Measurements from ENCODE around the gene TRPC6.
"Not testable (repeated sequence)": the region's sequence is repeated elsewhere in the genome, so short reads cannot be mapped to it uniquely, and the experiment has no call there.

The TRPC6 gene

DNA sequence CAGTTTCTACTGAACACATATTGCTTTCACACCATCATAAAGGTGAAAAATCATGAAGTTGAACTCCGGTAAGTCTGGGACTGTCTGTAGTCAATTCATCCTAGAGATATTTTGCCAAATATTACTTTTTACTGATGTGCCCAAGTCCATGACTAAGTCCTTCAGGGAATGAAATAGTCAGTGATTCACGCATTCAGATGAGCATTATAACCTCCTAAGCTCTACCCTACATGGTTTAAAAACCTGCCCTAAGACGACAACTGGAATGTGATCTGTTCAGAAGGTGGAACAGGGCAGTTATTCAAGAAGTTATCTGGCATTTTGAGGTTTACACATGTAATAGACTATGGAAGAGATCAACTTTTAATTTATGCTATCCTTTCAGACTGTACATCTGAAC, 125.6 kb downstream of the TRPC6 start:
- no peak for DNase-seq (ENCODE audit: extremely low read depth in 1 of 2, low read depth in 1 of 2)

GRCh38 chr11:101456812-101457211, 127.0 kb downstream of the TRPC6 start:
- no peak for DNase-seq (ENCODE audit: extremely low read depth in 1 of 2, low read depth in 1 of 2)

DNA sequence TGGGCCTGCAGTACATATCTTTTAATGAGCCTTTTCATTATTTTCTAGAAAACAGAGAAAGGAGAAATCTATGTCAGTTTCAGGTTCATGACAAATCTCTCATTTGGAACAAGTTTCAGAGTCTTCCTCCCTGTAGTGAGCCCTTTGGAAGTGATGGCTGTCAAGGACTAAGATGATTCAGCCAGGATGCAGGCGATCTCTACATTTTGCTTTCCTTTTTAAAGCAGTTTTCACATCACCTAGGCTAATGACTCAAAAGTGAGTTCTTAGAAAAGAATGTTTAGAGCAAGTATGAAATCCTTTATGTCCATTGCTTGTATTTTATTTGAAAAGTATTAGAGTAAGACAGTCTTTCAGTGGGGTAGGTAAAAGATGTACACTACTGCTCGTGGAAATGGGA, 130.1 kb downstream of the TRPC6 start:
- no peak for DNase-seq (ENCODE audit: extremely low read depth in 1 of 2, low read depth in 1 of 2)

DNA sequence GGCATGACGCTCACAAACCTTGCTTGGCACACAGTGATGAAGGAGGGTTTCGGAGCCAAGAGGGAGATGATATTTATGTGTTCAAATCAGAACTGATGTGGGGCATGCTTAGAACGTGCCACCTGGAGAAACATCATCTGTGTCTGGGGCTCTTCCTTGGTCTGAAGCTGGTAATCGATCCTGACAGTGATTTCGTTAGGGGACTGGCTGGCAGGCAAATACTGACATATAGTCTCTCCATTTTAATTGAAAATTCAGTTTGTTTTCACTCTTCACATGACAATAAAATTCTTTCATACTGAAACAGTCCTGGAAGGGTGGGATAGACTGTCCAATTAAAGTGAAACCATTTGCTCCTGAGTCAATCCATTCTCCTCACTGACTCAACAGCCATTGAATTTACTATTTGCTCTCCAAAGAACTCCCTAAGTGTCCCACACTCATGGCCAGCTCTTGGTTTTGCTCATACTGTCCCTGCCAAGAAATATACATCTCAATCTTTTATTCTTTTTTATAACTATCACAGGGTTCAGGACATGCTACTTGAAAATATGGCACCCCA, 134.8 kb downstream of the TRPC6 start:
- no peak for DNase-seq (ENCODE audit: extremely low read depth in 1 of 2, low read depth in 1 of 2)

DNA sequence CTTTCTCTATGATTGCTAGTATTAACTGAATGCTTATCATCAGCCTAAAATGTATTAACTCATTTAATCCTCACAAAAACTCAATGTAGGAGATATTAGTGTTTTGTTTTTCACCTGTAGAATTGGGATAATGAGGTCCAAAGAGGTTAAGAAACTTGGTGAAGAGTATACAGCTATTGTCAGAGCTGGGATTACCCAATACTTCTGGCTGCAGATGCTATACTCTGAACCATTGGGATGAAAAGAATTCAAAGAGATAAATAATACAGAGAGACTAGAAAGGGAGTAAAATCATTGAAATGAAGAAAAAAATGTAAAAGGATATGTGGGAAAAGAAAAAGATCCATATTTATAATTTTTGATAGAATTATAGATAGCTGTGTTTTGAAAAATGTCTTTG, 137.1 kb downstream of the TRPC6 start:
- no peak for DNase-seq (ENCODE audit: extremely low read depth in 1 of 2, low read depth in 1 of 2)

DNA sequence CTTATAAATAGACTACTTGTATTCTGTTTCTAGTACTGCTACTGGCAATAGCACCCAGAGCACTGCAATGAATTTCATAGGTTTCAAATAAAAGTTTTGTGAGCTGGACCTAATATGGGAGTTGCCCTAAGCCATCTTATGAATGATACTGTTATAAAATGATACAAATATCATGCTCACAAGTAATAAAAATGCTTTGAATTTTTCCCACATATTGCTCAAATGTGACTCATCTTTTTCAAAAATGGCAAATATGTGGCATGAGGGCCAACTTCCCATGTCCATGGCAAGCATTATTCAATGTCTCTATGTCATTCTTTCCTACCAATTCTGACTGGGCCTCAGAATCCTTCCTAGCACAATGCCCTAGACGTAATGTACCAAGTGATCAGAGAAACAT, 137.6 kb downstream of the TRPC6 start:
- DNase-seq (ENCODE audit: extremely low read depth in 1 of 2, low read depth in 1 of 2): no peak

DNA sequence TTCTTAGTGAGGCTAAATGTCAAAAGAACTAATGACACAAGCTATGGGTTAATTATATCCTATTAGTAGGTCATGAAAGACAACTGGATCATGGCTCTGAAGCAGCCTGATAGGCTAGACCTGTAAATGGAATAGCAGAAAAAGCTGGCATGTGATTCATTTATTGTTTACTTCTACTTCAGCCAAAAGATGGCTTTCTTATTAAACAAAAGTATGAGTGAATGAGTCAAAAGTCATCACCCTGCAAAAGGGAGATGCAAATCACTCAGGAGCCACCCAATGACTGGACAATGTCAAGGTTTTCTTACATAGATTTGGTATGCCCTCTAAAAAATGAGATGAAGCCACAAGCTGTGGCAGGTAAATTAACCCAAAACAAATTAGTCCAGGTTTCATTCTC, 138.0 kb downstream of the TRPC6 start:
- DNase-seq (ENCODE audit: extremely low read depth in 1 of 2, low read depth in 1 of 2): no peak

DNA sequence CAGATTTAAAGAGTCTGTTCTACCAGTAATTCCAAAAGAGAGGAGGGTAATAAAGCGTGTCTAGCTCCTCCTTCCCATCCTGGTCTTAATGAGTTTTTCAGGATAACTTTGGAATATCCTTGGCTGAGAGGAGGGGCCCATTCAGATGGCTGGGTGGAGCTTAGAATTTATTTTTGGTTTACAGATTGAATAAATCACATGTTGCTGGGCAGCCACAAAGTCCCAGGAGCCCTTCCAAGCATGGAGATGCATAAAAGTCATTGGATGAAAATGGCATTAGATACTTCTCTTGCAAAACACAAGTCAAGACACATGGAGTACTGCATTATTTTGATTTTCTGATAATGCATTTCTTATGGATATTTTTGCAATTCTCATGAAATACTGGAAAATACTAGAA, 139.0 kb downstream of the TRPC6 start:
- DNase-seq (ENCODE audit: extremely low read depth in 1 of 2, low read depth in 1 of 2): no peak

DNA sequence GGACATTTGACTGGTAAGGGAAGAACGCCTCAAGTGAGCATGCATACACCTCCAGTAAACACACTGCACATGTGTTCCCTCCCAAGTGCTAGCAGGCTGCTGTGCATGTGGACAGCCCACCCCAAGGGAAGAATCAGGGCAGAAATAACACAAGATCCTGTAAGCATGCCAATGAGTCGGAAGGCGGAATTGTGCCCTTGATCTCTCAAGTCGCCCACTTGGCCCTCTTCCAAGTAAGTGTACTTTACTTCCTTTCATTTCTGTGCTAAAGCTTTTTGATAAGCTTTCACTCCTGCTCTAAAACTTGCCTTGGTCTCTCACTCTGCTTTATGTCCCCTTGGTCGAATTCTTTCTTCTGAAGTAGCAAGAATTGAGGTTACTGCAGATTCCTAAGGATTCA, 139.6 kb downstream of the TRPC6 start:
- no peak for DNase-seq (ENCODE audit: extremely low read depth in 1 of 2, low read depth in 1 of 2)

DNA sequence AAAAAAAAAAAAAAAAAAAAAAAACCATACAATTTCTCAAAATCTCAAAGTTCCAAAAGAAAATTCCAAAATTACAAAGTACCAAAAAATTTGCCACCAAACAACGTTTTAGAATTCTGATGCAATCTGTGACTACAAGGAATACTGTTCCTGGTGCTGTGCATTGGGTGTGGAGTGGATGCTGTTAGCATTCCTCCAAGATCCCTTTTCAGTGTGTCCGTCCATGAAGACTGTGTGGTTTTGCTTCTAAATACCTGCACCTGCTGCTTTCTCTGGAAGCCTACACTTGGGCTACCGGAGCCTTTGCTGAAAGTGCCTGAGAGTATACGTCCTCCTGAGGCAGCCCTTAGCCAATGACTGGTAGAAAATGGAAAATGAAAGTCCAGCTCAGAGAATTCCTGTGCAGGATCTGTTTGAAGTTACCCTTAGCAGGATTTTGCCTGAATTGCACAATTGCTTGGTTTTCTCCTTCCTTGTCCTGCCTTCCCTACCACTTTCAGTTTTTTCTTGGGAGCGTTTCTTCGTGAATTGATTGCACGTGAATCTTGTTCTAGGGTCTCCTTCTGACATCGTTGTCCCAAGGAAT, 140.8 kb downstream of the TRPC6 start:
- no peak for DNase-seq (ENCODE audit: extremely low read depth in 1 of 2, low read depth in 1 of 2)

GRCh38 chr11:101442171-101442570, 141.6 kb downstream of the TRPC6 start:
- DNase-seq (ENCODE audit: extremely low read depth in 1 of 2, low read depth in 1 of 2): no peak

DNA sequence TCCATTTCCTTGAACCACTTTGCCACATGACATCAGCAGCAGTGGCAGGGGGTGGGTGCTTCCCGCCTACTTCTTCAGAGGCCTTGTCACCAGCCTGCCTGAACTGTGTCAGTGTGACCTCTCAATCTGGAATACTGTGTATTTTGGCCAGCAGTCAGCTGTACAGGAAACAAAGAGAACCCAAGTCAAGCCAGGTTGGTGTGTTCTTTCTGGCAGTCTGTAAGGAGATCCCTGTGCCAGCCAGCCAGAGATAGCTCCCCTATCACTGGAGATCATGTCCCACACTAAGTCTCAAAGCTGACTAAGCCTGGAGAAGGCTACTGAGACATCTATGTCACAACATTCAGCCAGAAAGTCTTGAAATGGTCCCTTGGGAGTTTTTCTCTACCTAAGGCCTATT, 142.1 kb downstream of the TRPC6 start:
- DNase-seq (ENCODE audit: extremely low read depth in 1 of 2, low read depth in 1 of 2): no peak

DNA sequence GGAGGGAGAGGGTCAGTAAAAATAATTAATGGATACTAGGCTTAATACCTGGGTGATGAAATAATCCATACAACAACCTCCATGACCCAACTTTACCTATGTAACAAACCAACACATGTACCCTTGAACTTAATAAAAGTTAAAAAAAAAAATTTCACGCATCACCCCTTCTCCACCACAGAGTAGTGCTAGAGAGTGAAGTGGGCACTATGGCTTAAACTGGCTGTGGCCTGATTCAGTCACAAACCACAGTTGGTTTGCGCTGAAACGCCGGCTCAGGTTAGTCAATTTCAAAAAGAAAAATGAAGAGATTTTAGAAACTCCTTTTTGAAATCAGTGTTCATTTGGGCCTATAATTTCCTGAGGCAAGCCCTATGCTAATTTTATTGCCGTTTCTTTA, 144.3 kb downstream of the TRPC6 start:
- DNase-seq (ENCODE audit: extremely low read depth in 1 of 2, low read depth in 1 of 2): no peak

DNA sequence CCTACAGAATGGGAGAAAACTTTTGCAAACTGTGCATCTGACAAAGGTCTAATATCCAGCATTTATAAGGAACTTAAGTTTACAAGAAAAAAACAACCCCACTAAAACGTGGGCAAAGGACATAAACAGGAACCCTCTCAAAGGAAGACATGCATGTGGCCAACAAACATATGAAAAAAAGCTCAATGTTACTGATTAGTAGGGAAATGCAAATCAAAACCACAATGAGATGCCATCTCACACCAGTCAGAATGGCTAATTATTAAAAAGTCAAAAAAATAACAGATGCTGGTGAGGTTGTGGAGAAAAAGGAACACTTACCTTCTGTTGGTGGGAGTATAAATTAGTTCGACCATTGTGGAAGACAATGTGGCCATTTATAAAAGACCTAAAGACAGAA, 145.1 kb downstream of the TRPC6 start:
- not testable (repeated sequence) for DNase-seq (ENCODE audit: extremely low read depth in 1 of 2, low read depth in 1 of 2)

DNA sequence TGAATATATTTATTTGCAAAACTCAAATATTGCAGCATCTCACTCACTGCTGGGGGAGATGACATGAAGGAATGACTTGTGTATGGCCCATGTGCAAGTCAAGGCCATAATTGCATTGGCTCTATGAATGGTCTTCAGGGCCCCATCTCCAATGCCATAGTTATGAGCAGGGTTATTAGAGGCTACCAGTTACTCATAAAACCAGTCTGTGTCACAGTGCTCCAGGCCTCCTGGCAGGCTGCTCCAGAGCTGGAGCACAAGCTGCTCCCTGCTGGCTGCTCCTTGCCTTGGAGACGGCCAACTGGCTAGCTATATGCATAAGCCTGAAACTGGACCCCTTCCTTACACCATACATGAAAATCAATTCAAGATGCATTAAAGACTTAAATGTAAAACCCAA, 145.7 kb downstream of the TRPC6 start:
- no peak for DNase-seq (ENCODE audit: extremely low read depth in 1 of 2, low read depth in 1 of 2)

DNA sequence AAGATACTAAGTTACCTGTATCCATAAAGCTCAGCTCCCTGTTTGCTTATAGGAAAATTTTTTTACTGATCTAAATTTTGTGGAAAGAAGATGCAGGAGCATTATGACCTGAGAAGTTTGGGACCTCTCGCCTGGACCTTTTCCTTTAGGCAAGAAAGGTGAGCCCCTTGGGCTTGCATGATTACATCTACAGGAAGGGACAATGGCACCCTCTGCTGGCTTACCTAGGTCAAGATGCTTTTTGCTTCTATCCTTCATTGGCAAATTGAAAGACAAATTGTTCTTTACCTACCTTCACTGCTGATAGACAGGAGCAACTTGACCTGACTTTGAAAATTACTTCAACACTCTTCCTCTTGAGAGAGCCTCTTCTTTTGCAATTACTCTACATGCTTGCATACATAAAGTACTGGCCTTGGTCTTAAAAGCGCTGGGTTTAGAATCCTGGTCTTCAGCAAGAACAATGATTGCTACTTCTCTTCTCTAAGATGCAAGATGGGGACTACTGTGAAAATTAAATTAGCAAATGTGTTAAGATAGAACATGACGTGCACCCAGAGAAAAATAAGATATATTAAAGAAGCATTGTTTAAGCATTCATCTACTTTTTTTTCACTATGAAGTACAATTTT, 147.2 kb downstream of the TRPC6 start:
- no peak for DNase-seq (ENCODE audit: extremely low read depth in 1 of 2, low read depth in 1 of 2)

GRCh38 chr11:101435408-101435973, 148.3 kb downstream of the TRPC6 start:
- no peak for DNase-seq (ENCODE audit: extremely low read depth in 1 of 2, low read depth in 1 of 2)

DNA sequence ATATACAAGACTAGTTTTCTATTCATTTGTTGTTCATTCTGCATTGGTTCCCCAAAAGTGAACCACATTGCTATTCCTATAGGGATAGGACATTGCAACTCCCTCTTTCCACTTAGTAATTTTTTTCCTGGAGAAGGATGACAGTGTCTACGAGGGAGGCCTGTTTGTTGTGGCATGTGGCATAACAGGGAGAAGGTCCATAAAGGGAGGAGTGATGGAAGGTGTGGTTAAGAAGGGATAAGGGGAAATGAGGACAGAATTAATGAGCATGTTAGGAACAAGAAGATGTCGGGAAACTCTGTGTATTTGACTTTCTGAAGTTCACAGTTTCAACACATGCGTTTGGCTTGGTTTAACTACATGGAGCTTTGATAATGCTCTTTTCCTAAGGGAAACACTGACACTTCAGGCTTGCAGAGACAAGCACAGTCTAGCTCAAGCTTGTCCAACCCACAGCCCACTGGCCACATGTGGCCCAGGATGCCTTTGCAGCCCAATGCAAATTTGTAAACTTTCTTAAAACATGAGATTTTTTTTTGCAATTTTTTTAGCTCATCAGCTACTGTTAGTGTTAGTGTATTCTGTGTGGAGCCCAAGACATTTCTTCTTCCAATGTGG, 149.7 kb downstream of the TRPC6 start:
- DNase-seq (ENCODE audit: extremely low read depth in 1 of 2, low read depth in 1 of 2): no peak

- no peak for DNase-seq (ENCODE audit: extremely low read depth in 1 of 2, low read depth in 1 of 2)
Observed at GRCh38 chr11:101433151-101433550, 150.7 kb downstream of the TRPC6 start.

- no peak for DNase-seq (ENCODE audit: extremely low read depth in 1 of 2, low read depth in 1 of 2)
Observed at GRCh38 chr11:101429703-101430540, 153.9 kb downstream of the TRPC6 start.

GRCh38 chr11:101428918-101429317, 154.9 kb downstream of the TRPC6 start:
- DNase-seq (ENCODE audit: extremely low read depth in 1 of 2, low read depth in 1 of 2): no peak
